DND-41 (cell line): ENCODE data around the gene FUT7.

Experiments
- ATAC-seq: fragments of 200-7000 bp; cut with Tn5 transposase; 3 replicates; pipeline ENCODE4 v1.9.1; 2021; ENCODE audit warnings: low read depth; ENCODE audit not compliant: insufficient read depth
- DNase-seq: peaks from one replicate; pipeline ENCODE4 v3.0.0-alpha.2; 2020
- H2AFZ ChIP-seq: 2 replicates; pipeline ENCODE4 v1.6.0; 2012; ENCODE audit warnings: low read depth, low read length
- H3K27ac ChIP-seq: 2 replicates; pipeline ENCODE4 v1.5.1; 2012; ENCODE audit warnings: low read length, inconsistent platforms
- H3K27me3 ChIP-seq: fragments of 200-600 bp; sonication (generic); 2 replicates; pipeline ENCODE4 v1.6.0; 2012; ENCODE audit warnings: low read length, mild to moderate bottlenecking, inconsistent platforms; ENCODE audit not compliant: insufficient read depth, poor library complexity
- H3K36me3 ChIP-seq: 2 replicates; pipeline ENCODE4 v1.5.1; 2012; ENCODE audit warnings: low read length, inconsistent platforms; ENCODE audit not compliant: insufficient read depth
- H3K4me1 ChIP-seq: 2 replicates; pipeline ENCODE4 v1.5.1; 2012; ENCODE audit warnings: mild to moderate bottlenecking, low read length; ENCODE audit not compliant: insufficient read depth
- H3K4me2 ChIP-seq: 2 replicates; pipeline ENCODE4 v1.6.0; 2012; ENCODE audit warnings: mild to moderate bottlenecking, moderate library complexity, low read length, inconsistent platforms; ENCODE audit not compliant: insufficient read depth
- H3K4me3 ChIP-seq, 2 experiments: fragments of 200-600 bp in 1 of 2; shearing (Covaris generic) in 1 of 2; 2 replicates each; pipeline ENCODE4 v1.5.1; 2012 to 2016; ENCODE audit warnings: inconsistent platforms in 2 of 2, low read length in 2 of 2, mild to moderate bottlenecking in 2 of 2, low read depth in 1 of 2, moderate library complexity in 1 of 2
- H3K79me2 ChIP-seq: 2 replicates; pipeline ENCODE4 v1.6.0; 2012; ENCODE audit warnings: low read length, inconsistent platforms; ENCODE audit not compliant: insufficient read depth
- H3K9ac ChIP-seq: 2 replicates; pipeline ENCODE4 v1.6.0; 2012; ENCODE audit warnings: low read depth, mild to moderate bottlenecking, inconsistent platforms, low read length, moderate library complexity
- H3K9me3 ChIP-seq: 2 replicates; pipeline ENCODE4 v1.5.1; 2012; ENCODE audit warnings: low read length, moderate library complexity, mild to moderate bottlenecking, inconsistent platforms; ENCODE audit not compliant: insufficient read depth, severe bottlenecking
- H4K20me1 ChIP-seq: 2 replicates; pipeline ENCODE4 v1.6.0; 2012; ENCODE audit warnings: low read length; ENCODE audit not compliant: insufficient read depth
- CTCF ChIP-seq: IDR thresholded peaks from 2 replicates; pipeline ENCODE4 v1.5.1; 2012; ENCODE audit warnings: borderline replicate concordance, low read length, moderate library complexity, mild to moderate bottlenecking; ENCODE audit not compliant: poor library complexity, severe bottlenecking; ENCODE audit errors: extremely low read depth
- EZH2 ChIP-seq: IDR thresholded peaks from 3 replicates; pipeline ENCODE4 v1.6.1; 2012; ENCODE audit warnings: borderline replicate concordance, low read depth, mild to moderate bottlenecking, moderate library complexity, low read length, inconsistent platforms; ENCODE audit not compliant: severe bottlenecking

FUT7 gene

GRCh38 chr9:137026384-137026783 lies 5.5 kb downstream of the FUT7 start:
- Histone ChIP-seq H3K79me2 (no peaks in the 10 kb centered on the region), H3K9ac (peak overlapping the region; percentile 60; the same call in 1 of the 2 replicates), H3K36me3 (no peaks in the 10 kb centered on the region; the same call in 1 of the 2 replicates), H2AFZ (no peak overlapping the region), H3K4me1 (peaks cover 28% of the 10 kb centered on the region), H3K4me3 (0 out of 4 replicates have a peak overlapping the region, but pooled peaks of 1 of the 2 experiments have one; percentile 25), H3K9me3 (no peaks in the 10 kb centered on the region), H4K20me1 (peaks cover 8% of the 10 kb centered on the region), H3K4me2 (peak overlapping the region; percentile 100; the same call in 1 of the 2 replicates), H3K27me3 (no peaks in the 10 kb centered on the region), H3K27ac (no peak overlapping the region)
- ATAC-seq = no peak
- TF ChIP-seq CTCF (no peak), EZH2 (no peak)
- DNase-seq = no peak

GRCh38 chr9:137025517-137025966 lies 6.3 kb downstream of the FUT7 start:
- TF ChIP-seq EZH2 (no peak), CTCF (no peak)
- Histone ChIP-seq H3K9ac (no peak overlapping the region), H3K9me3 (no peaks in the 10 kb centered on the region), H3K27me3 (no peaks in the 10 kb centered on the region), H3K4me1 (peaks cover 28% of the 10 kb centered on the region), H3K36me3 (no peaks in the 10 kb centered on the region; the same call in 1 of the 2 replicates), H3K4me2 (no peak overlapping the region), H3K4me3 (no peak overlapping the region), H3K27ac (no peak overlapping the region), H2AFZ (no peak overlapping the region), H3K79me2 (no peaks in the 10 kb centered on the region), H4K20me1 (peaks cover 8% of the 10 kb centered on the region)
- DNase-seq (no peak), ATAC-seq (no peak)

- Histone ChIP-seq H3K4me2 (no peak overlapping the region), H3K27me3 (no peaks in the 10 kb centered on the region), H3K9me3 (no peaks in the 10 kb centered on the region), H3K36me3 (no peaks in the 10 kb centered on the region; the same call in 1 of the 2 replicates), H3K9ac (no peak overlapping the region), H3K27ac (no peak overlapping the region), H3K4me3 (no peak overlapping the region), H3K4me1 (peaks cover 18% of the 10 kb centered on the region), H4K20me1 (no peaks in the 10 kb centered on the region), H2AFZ (no peak overlapping the region), H3K79me2 (no peaks in the 10 kb centered on the region)
- TF ChIP-seq CTCF (no peak), EZH2 (no peak)
- DNase-seq (no peak), ATAC-seq (no peak)
Measured at GRCh38 chr9:137023583-137023991, 8.3 kb downstream of the FUT7 start.

- H3K4me3 ChIP-seq = no peak overlapping the region
- H3K4me2 ChIP-seq = no peak overlapping the region
- no peaks in the 10 kb centered on the region for H3K9me3 ChIP-seq
- H3K27ac ChIP-seq = no peak overlapping the region
- no peak overlapping the region for H2AFZ ChIP-seq
- DNase-seq = no peak
- H3K4me1 ChIP-seq = peaks cover 14% of the 10 kb centered on the region
- no peak overlapping the region for H3K9ac ChIP-seq
- no peaks in the 10 kb centered on the region for H3K27me3 ChIP-seq
- ATAC-seq = no peak
- no peaks in the 10 kb centered on the region; the same call in 1 of the 2 replicates for H3K36me3 ChIP-seq
- TF ChIP-seq EZH2 = no peak
- TF ChIP-seq CTCF = no peak
- H4K20me1 ChIP-seq = no peaks in the 10 kb centered on the region
- no peaks in the 10 kb centered on the region for H3K79me2 ChIP-seq
Measured at GRCh38 chr9:137023157-137023556, 8.7 kb downstream of the FUT7 start.
